NCI-H526 treated with DMSO at 0.1 percent for 48 hours (cell line): Measurements from ENCODE around the gene UBA52.
A peak's percentile ranks its signal among the peaks of the same experiment; 100 is the strongest.
"Not testable (repeated sequence)": the region's sequence is repeated elsewhere in the genome, so short reads cannot be mapped to it uniquely, and the experiment has no call there.

ENCODE experiments used
- DNase-seq: peaks from one replicate; lab custom pipeline; 2025; lab: John Stamatoyannopoulos, UW

The UBA52 gene

DNA sequence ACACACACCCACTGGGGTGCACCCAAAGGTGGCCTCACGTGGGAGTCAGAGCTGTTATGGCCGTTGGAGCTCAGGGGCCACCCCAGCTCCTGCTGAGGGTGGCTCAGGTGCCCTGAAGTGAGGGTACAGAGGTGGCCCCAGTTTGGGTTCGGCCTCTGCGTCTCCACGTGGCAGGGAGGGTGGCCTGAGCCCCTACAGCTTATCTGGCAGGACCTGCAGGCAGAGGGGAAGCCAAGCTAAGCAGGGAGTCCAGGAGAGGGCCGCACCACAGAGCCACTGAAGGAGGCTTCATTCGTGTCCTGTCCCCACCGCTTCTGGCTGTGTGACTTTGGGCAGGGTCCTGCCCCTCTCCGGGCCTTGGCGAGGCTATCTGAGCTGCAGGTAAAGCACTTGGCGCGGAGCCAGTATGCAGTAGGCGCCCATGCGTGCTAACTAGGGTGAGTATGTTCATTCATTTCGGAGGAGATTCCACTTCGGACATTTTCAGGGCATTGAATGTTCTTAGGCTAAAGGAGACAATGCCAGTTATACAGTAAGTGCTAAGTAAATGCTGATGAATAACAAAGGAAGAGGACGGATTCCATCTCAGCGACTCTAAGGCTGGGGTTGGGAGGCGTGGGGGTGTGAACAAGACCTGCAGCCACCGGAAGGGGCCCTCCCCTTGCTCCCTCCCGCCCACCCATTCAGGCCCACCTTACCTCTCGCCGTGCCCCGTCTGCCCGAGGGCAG lies 21.9 kb downstream of the UBA52 start:
- no peak for DNase-seq

DNA sequence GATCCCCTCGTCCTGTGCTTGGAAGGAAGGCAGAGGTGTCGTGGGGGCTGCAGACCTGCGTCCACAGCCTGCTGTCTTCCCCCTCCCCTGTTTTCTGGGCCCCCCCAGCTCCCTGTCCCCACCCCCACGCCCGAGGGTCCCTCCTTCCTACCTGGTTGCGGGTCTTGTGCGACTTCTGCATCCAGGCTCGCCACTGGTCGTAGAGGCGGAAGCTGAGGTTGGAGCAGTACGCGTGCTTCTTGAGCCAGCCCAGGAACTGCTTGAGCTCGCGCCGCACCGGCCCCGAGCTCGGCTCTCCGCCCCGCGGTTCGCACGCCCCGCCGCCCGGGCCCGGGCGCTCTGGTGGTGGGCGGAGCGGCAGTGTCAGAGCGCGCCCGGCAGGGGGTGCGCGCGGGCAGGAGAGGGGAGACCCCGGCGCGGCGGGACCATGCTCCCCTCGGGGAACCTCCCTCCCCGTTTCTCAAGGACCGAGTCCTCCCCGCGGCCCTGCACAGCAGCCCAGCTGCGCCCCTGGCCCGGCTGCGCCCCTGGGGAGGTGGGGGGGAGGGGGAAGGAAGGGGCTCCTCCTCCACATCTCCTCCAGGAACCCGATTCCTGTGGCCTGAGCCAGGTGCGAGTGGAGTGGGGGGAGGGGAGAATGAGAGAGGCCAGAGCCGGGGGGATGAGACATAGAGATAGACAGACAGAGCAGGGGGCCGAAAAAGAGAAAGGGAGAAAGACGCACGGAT lies 22.6 kb downstream of the UBA52 start:
- DNase-seq = peak; percentile 19

DNA sequence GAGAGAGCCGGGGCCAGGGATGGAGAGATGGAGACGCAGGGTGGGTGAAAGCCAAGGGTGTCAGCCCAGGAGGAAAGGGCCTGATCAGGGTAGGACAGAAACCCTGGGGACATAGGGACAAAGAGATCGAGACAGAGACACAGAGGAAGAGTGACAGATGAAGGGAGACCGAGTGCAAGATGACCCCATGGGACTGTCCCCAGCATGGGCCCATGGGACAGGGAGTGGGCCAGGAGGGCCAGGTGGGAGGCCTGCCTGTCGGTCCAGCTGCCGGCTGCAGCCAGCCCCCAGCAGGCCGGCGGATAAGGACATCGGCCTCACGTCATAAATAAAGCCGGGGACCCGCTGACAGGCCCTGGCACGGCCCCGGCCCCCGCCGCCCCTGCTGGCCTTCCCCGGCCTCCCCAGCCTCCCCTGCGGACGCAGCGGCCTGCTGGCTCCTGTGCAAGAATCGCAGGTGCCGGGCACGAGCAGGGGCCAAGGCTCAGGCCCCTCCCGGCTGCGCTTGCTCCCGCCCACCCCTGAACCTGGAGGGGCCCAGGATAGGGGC lies 23.2 kb downstream of the UBA52 start:
- DNase-seq = no peak

DNA sequence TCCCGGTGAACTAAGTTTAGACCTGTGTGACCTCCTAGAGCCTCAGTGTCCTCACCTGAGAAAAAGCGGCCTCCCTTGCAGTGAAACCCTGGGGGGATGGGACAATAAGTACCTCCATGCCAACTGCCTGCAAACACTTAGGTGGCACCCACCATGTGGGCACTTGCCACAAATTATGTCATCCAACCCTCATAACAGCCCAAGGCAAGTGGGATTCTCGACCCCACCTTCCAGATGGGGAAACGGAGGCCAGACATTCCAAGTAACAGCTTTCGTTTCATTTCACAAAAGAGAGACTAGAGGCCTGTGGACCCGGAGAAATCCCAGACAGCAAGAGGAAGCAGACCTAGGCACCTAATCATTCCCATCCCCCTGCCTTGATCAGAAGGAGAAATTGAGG lies 23.8 kb downstream of the UBA52 start:
- no peak for DNase-seq

DNA sequence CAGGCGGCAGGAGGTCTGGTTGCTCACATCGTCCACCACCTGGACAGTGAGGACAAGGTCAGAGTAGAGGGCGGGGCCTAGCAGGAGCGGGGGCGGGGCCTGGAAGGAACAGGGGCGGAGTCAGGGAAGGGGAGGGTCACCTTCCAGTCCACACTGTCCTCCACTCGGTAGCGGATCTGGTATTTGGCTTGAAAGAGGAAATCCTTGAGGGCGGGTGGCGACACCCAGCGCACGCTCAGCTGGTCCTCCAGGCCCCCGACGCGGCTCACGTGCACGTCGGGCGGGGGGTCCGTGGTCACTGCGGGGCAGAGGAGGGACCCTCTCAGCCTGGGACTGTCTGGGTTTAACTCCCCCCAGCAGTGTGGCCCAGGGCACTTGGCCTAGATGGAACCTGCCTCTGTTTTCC lies 25.1 kb downstream of the UBA52 start:
- no peak for DNase-seq

DNA sequence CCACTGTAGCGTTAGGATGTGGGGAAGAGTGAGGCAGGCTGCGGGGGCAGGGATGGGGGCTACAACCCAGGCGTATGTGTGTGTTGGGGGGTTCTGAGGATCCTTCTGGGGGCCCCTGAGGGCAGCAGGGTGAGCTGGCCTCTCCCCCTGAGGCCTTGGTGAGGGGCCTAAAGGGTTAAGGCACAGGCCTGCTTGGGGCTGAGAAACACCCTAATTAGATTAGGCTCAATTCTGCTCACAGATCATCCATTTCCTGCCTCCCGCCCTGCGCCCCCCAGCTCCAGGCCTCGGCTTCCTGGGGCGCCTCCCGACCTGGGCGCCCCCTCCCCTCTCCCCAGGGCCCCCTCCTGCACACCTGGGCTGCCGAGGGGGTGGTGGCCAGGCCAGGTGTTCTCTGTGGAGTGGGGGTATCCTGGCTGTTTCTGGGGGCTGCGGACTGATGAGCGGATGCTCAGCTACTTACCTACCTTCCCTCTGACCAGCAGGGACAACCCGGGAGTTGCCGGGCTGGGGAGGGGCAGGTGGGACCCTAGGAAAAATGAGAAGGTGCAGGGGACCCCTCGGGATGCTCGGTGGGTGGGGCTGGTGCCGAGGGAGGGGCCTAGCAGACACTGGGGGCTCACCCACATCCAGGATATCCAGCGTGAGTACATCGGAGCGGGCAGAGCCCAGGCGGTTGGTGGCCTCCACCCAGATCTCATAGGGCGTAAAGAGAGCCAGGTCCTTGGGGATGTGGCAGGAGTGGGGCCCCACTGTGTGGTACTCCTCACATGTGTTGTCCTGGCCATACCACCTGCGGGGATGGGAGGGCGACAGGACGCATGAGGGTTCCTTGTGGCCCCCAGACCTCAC lies 26.4 kb downstream of the UBA52 start:
- no peak for DNase-seq

DNA sequence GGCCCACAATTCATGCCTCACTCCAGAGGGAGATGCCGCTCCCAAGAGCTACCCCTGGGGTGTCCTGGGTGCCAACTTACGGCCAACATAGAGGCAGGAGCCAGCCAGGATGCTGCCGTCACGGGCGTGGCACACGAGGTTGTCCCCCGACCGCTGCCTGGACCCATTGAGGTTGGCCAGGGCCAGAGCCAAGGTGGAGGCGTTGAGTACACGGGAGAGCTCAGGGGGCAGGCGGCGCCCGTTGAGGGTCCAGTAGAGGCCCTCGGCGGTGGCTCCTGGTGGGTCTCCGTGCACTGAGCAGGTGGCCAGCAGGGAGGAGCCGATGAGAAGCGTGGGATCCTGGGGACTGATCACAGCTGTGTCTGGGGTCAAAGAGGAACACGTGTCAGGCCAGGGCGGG lies 27.8 kb downstream of the UBA52 start:
- no peak for DNase-seq

DNA sequence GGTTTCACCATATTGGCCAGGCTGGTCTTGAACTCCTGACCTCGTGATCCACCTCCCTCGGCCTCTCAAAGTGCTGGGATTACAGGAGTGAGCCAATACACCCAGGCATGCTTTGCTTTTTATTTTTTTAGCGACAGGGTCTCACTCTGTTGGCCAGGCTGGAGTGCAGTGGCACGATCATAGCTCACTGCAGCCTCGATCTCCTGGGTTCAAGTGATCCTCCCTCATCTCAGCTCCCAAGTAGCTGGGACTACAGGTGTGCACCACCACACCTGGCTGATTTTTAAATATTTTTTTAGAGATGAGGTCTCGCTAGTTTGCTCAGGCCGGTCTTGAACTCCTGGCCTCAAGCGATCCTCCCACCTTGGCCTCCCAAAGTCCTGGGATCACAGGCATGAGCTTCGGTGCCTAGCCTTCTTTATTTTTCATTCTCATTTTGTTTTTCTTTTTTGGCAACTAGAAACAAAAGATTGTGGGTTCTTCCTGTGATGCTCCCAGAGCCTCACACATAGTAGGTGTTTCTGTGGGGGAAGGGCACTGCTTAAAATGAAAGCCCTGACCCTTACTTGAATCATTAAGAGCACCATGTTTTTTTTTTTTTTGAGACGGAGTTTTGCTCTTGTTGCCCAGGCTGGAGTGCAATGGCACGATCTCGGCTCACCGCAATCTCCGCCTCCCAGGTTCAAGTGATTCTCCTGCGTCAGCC lies 29.2 kb downstream of the UBA52 start:
- DNase-seq = not testable (repeated sequence)

DNA sequence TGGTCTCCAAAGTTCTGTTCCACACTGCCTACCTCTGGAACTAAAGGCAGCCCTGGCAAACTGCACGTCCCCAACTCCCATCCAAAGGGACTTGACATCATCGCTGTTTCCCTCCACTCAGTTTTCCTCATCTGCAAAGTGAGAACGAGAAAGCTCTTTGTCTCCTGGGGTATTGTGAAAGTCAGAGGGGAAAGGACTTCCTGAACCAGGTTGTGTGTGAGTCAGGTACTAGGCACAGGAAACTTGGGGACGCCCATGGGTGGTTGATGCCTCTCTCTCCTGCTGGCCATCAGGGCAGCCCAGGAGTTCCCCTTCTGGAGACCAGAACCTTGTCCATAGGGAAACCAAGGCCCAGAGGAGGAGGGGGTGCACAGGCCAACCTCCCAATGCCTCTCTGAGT lies 30.2 kb downstream of the UBA52 start:
- no peak for DNase-seq

DNA sequence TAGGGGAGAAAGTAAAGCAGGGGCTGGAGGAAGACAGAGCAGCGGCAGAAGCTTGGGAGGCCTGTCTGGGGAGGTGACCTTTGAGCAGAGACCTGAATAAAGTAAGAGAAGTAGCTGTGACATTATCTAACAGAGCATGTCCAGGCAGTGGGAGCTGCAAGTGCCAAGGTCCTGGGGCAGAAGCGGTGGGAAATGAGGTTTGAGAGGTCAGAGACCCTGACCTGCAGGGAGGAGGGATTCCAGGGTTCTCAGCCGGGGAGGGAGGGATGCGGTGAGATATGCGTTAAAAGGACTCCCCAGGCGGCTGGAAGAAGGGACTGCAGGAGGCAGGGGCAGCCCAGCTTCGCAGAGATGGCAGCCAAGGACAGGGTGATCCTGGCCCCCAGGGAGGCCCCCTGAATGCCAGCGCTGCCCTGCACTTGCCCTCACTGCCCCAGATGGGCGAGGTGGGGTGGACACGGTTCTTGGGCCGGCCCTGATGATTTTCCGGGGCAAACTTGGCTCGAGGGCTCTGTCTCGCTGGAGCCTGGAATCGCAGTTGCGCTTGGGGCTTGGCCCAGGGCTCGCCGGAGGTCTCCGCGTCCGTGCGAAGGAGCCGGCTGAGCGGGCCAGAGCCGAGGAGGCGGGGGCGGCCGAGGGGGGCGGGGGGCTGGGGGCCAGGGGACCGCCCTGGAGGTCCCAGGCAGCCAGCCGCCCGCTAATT lies 31.7 kb downstream of the UBA52 start:
- DNase-seq = no peak

DNA sequence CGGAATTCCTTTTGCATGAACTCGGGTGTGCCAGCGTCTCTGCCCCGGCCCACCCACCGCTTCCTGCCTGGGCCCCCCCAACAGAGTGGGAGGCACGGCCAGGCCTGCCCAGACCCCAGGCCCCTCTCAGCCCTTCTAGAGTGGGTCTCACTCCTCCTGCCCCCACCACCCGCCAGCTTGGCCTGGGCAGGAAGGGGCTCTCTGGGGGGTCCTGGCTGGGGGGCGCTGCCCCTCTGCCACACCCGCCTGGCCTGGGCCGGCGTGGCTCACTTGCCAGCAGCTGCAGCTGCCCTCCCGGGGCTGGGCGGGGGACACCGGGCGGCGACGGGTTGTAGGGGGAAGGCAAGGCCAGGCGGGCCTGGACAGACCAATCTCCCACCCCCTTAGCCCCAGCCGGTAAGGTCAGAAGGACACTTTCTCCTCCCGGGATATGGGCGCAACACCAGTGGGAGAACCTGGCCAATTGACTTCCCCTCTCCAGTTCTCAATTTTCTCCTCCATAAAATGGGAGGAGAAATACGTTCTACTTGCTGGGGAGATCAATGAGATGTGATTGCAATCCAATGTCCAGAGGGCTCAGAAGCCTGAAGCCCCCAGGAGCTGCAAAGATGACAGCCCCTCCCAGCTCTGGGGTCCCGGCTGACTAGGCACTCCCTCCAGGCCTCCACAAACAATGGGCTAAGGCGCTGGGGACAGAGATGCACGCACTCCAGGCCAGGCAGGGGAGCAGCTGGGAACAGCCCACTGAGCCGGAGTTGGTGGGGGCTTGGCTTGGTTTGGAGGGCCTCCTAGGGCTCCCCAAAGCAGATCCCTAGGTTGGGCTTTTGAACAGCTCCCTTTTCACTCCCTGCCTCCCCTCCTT lies 32.5 kb downstream of the UBA52 start:
- no peak for DNase-seq

DNA sequence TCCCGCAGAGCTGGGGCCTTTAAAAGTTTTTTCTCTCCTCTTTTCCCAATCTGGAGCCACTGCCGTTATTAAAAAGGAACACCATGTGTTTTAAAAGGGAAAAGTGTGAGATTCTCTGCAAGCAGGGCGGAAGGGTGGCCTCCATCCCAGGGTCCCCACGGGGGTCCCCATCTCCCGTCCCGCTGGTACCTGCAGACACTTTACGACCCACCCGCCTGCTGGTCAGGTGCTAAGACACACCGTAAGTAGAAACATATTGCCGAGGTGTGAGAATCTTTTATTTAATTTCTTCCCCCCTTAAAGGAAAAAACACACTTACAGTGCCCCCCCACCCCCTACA lies 33.1 kb downstream of the UBA52 start:
- DNase-seq = no peak

DNA sequence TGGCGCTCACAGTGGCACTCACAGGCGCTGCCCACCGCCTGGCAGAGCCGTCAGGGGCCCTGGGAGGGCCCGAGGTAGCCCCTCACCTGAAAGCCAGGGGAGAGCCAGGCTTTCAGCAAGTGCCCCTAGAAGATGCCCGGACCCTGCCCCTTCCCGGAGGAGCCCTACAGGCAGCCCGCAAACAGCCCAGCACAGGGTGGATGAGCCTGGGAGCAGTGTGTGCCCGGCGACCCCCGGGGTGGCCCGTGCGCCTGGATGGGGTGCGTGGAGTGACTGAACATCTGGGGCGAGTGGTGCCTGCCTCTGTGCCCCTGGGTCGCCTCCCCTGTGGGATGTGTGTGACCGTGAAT lies 33.5 kb downstream of the UBA52 start:
- DNase-seq = no peak

DNA sequence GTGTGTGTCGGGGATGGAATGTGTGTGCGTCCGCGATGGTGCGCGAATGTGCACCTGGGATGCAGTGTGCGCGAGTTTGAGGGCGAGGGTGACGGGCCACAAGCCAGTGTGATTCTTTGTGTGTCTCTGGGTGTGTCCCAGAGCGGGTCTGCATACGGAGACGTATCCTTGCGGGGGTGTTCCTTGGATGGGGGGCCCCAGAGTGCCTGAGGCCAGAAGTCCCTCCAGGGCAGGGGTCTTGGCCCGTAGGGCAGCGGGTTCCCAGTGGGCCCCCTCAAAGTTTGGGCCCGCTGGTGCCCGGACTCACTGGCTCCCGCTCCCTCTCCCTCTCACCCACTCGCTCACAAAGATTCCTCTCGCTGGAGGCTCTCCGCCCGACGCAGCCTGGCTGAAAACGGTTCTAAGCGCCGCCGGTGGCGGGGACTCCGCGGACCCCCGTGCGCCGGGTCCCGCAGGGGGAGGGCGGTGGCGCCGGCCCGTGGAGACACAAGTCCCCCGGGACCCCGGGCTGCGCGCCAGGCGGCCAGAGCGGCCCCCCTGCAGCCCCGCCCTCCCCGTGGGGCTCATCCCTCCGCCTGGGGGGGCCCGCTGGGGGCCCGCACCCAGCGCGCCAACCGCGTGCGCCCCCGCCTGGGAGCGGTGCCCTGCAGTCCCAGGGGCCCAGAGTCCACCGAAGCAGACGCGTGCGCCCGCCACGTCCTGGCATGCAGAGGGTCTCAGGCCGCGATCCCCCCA lies 34.1 kb downstream of the UBA52 start:
- no peak for DNase-seq

DNA sequence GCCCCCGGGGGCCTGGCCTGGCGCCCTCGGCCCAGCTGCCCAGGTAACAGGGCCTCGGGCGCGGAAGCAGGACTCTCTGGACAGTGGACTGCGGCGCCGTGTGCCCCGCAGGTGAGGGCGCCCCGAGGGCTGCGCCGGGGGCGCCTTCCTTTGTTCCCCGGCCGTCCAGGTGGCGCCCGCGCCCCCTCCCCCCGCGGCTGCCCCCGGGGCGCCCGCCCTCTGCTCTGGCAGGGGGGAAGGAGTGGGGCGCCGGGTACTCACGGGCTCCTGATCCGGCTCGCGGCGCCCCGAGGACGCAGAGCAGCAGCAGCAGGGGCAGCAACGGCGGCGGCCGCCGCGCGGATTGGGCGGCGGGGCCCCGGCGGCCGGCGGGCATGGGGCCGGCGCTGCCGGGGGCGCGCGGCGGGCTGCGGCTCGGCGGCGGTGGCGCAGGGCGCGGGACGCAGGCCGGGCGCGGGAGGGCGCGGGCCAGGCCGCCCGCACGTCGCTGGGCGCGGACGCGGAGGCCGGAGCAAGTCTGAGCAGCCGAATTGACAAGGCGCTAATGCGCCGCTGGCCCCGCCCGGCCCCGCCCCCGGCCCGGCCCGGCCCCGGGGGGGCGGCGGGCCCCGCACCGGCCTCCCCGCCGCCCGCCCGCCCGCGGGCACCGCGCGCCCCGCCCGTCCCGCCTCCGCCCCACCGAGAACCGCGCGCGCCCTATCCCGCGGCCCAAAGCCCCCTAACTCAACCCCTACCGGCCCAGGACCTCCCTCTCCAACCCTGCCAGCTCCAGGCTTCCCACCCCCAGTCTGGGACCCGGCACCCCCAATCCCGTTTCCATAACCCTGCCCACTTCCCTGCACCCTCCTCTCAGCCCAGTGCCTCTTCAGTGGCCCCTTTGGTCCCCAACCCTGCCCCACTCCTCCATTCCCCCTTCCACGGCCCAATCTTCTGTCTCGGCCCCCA lies 34.9 kb downstream of the UBA52 start, which contains the start of gene CRLF1:
TSS of gene CRLF1 (minus strand) at position 519 of the 945 bp plus-strand sequence. CDS start at position 376, 143 bp downstream.
- DNase-seq = no peak

DNA sequence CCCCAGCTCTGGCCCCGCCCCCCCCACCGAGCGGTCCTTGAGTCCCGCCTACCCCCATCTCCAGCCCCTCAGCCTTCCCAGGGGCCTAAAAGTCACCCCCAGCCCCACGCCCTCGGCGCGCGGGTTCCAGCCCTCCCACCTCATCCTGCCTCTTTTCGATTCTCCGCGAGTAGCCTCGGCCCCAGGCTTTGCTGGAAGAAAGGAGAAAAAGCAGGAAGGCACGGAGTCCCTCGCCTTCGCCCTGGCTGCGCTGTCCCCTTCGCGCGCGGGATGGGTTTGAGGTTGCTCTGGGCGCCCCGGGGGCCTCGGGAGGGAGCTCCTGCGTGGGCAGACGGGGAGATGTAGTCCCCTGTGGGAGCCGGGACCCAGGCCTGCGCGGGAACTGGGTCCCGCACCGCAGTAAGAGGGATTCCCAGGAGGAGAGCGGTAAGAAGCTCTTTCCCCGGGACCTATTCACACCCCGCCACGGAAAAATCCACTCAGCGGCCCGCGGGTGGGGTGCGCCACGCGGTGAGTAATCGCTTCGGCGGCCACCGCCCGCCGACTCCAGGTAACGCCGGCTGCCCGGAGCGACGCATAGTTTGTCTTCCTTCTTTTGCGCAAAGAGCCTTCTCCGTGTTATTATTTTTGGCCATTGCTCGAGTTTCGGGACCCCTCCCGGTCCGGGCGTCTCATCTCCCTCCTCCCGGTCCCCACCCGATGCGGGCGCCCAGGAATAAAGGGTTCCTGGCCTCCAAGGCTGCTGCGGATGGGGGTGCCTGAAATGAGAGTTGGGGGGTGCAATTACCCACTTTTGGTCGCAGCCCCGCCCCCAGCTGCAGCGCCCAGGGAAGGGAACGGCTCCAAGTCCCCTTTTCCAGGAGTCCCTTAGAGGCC lies 35.8 kb downstream of the UBA52 start:
- no peak for DNase-seq

DNA sequence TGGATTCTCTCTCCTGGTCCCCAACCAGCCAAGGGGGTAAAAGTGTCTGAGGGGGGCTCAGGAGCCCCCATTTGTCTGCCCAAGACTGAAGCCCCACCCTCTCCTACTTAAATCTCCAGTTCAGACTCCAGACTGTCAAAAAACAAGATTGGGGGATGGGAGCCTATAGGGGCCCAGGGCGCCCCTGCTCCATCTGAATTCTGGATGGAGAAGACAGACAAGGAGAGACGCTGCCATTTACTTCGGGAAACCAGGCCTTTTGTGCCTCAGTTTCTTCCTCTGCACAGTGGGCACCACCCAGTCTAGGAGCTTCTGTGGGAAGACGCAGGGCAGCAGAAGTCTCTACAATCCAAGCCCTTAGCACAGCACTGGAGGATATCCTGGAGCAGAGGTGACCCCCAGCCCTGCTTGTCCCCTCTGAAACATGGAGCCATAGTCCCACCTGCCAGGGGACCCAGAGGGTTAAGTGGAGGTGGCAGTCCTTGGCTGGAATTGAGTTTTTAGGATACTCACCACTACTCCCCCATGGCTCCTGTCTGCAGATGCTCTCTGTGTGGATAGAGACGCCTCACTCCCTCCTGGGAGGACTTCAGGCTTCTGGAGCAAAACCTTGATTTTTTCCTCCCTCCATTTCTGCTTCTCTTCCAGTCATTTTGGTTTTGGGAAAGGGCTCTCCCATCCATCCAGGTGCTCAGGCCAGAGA lies 36.6 kb downstream of the UBA52 start:
- DNase-seq = no peak
